Mammary epithelial cell (primary cell): Measurements from ENCODE around the gene CCDC82.

Experiments
- CTCF ChIP-seq, 2 donors: IDR thresholded peaks in 1 of 2; conservative IDR thresholded peaks in 1 of 2; 2 replicates each; pipeline ENCODE4 v1.5.1; 2011 to 2012; ENCODE audit warnings: inconsistent platforms in 2 of 2, low read length in 2 of 2, mild to moderate bottlenecking in 2 of 2, control low read depth in 1 of 2, low read depth in 1 of 2; ENCODE audit not compliant: insufficient read depth in 1 of 2; ENCODE audit errors: extremely low read depth in 1 of 2
- EZH2 ChIP-seq: IDR thresholded peaks from 2 replicates; pipeline ENCODE4 v1.6.1; 2012; ENCODE audit warnings: low read length, inconsistent platforms, borderline replicate concordance

GRCh38 chr11:96306933-96307775 is 82.6 kb downstream of the CCDC82 start:
- TF ChIP-seq CTCF (conservative IDR thresholded peaks at IDR 0.05 in 1 of 2, IDR thresholded peaks at IDR 0.05 in 1 of 2; ENCODE audit: extremely low read depth in 1 of 2, insufficient read depth in 1 of 2, low read depth in 1 of 2, low read length in 2 of 2) (no peak), EZH2 (no peak)
